Left cardiac atrium (tissue), 4 donors: Measurements from ENCODE around the gene SSR1. TPM values are rescaled to one million over a fixed set of nuclear protein-coding genes. Genes with fewer than 3 reads are reported as not detected.
A peak's percentile ranks its signal among the peaks of the same experiment; 100 is the strongest.
"Not testable (repeated sequence)": the region's sequence is repeated elsewhere in the genome, so short reads cannot be mapped to it uniquely, and the experiment has no call there.

Source experiments
- ATAC-seq, 2 donors: fragments of 200-7000 bp; cut with Tn5 transposase; one replicate each; pipeline ENCODE4 v1.9.1; 2020; ENCODE audit warnings: mild to moderate bottlenecking in 2 of 2, moderate library complexity in 2 of 2
- DNase-seq: peaks from one replicate; pipeline ENCODE4 v3.0.0-alpha.2; 2020
- intact Hi-C, 2 donors: fragments of 100-400 bp; cut with DNase I; formaldehyde crosslinking; loops; one replicate each; pipeline versions ENCODE4 v1.14.1 to v1.15.1; 2022 to 2023
- total RNA-seq, 2 donors: library from RNA; stranded (reverse); fragmentation: NEBNext Ultra II Directional; extraction: Animal tissue kit (Norgen Biotek cat#: 25700); gene quantifications; one replicate each; pipeline ENCODE4 v1.2.1, GENCODE V29; 2021
- donor health status: DM: no; HTN: yes; CAD: no.
- donor health status: DM: no; HTN: yes; CAD: no; lungs with severe emphysema.
- donor health status: DM: yes; HTN: yes; CAD: no.
- donor health status: Dilated cardiomyopathy.

SSR1 gene
- total RNA-seq, 2 donors from 2014 or later: 84.0 to 98.6 TPM

- intact Hi-C loops: no loop called here
- DNase-seq (no peak), ATAC-seq (peak in 1 of 2 donors; percentile 90)
Measured at GRCh38 chr6:7292596-7293255, 20.3 kb downstream of the SSR1 start.

DNA sequence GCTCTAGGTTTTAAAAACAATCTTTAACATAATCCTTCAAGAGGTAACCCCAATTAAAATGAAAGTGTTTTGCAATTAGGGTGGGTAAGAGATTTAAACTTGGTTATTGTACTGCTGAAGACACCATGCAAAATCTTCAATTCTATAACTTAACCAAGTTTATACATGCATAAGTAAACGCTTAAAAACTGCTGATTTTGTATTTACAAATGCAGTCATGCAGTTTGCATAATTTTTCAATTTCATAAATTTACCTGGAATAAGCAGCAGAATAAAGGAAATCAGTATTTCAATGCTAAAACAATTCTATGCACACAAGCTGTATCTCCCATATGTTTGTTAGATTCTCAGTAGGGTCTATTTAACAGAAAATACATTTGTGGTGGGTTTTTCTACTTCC, 22.9 kb downstream of the SSR1 start:
- no peak for ATAC-seq
- intact Hi-C loops: no loop called here
- no peak for DNase-seq

GRCh38 chr6:7285416-7285815, 27.6 kb downstream of the SSR1 start:
- ATAC-seq: no peak

DNA sequence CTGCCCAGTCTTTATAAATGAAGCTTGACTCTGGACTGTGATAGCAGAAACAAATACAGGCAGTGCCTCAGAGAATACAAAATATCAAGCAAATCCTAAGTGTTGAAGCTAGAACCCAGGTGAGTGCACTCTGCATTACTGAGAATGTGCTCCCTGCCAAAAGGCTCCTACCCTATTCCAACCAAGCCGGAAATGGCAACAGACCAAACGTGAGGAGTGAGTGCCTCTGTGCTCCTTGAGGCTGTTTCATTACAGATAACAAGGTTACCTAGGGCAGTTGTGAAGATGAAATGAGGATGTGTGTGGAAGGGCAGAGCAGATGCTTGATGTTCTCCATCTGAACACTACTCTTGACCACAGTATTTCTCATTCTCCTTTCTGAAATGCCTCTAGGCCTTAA, 29.3 kb downstream of the SSR1 start:
- intact Hi-C loops: no loop called here
- ATAC-seq (no peak), DNase-seq (no peak)

More at GRCh38 chr6:7285416-7285815, 27.6 kb downstream of the SSR1 start:
- intact Hi-C loops: no loop called here
- no peak for DNase-seq

GRCh38 chr6:7282097-7282906, 30.7 kb downstream of the SSR1 start:
- intact Hi-C loops: no loop called here
- no peak for ATAC-seq
- DNase-seq: no peak

DNA sequence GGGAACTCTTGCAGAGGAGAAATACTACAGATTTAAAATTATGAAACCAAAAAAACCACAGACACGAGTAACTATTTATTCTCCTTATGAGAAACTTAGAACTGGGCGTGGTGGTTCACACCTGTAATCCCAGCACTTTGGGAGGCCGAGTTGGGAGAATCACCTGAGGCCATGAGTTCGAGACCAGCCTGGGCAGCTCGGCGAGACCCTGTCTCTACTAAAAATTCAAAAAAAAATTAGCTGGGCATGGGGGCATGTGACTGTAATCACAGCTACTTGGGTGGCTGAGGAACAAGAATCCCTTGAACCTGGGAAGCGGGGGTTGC, 36.8 kb downstream of the SSR1 start:
- ATAC-seq: no peak
- no peak for DNase-seq
- intact Hi-C loops: loop anchor here in 1 of 2 donors (10.0 kb wide), 1 partner anchor 339 kb away; no protein-coding TSS in a partner anchor

DNA sequence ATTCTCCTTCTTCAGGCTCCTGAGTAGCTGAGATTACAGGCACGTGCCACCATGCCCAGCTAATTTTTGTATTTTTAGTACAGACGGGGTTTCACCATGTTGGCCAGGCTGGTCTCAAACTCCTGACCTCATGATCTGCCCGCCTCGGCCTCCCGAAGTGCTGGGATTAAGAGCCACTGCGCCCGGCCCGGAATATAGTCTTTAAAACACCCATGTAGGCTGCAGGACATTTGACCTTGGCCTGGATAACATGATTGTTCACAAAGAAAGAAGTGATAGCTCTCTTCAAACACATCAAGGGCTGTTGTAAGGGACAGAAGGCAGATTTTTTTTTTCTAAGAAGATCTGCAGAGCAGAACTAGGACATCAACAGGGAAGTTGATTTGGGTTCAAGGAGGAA, 38.5 kb downstream of the SSR1 start:
- ATAC-seq, DNase-seq: not testable (repeated sequence)
- intact Hi-C loops: loop anchor here in 1 of 2 donors (10.0 kb wide), 1 partner anchor 340 kb away; no protein-coding TSS in a partner anchor

DNA sequence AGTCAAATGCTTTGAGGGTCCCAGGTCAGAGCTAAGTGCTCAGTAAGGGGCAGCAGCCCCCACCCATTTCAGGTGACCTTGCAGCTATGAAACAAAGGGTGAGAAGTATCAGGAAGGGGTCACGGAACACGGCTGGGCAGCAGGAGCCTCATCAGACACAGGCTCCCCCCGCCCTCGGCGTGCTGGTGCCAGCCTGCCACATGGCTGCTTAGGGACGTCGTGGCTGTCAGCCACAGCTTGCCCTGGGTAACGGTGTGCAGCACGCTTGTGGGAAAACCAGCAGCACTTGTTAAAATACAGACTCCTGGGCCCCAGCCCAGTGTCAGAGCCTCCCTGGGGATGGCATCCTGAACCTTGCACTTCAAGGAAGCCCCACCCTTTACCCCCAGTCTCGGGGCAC, 39.3 kb downstream of the SSR1 start:
- ATAC-seq: no peak
- intact Hi-C loops: loop anchor here in 1 of 2 donors (10.0 kb wide), 1 partner anchor 341 kb away; no protein-coding TSS in a partner anchor
- no peak for DNase-seq

- DNase-seq (no peak), ATAC-seq (no peak)
- intact Hi-C loops: loop anchor here in 1 of 2 donors (10.0 kb wide), 1 partner anchor 344 kb away; no protein-coding TSS in a partner anchor
Measured at GRCh38 chr6:7271205-7271534, 41.8 kb downstream of the SSR1 start.

GRCh38 chr6:7270320-7271204, 42.4 kb downstream of the SSR1 start:
- DNase-seq: no peak
- peak in 1 of 2 donors; percentile 75 for ATAC-seq
- intact Hi-C loops: loop anchor here in 1 of 2 donors (10.0 kb wide), 1 partner anchor 344 kb away; no protein-coding TSS in a partner anchor

DNA sequence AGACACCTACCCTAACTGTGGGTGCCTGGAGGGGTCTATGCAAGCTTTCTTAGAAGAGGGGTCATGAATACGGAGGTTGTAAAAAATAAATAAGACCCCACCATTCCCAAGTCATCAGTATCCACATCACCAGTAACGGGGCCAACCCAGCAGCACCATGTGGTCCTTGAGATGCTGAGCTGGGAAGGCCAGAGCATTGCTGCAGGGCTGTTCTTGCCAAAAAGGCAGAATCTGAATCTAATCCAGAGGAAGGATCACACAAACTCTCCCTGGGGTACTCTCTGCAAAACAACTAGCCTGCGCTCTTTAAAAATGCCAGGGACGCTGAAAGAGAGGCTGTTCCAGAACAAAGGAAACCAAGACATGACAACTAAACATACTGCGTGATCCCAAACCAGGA, 43.2 kb downstream of the SSR1 start:
- DNase-seq: no peak
- intact Hi-C loops: loop anchor here in 1 of 2 donors (10.0 kb wide), 1 partner anchor 345 kb away; no protein-coding TSS in a partner anchor
- ATAC-seq: peak in 1 of 2 donors; percentile 58

DNA sequence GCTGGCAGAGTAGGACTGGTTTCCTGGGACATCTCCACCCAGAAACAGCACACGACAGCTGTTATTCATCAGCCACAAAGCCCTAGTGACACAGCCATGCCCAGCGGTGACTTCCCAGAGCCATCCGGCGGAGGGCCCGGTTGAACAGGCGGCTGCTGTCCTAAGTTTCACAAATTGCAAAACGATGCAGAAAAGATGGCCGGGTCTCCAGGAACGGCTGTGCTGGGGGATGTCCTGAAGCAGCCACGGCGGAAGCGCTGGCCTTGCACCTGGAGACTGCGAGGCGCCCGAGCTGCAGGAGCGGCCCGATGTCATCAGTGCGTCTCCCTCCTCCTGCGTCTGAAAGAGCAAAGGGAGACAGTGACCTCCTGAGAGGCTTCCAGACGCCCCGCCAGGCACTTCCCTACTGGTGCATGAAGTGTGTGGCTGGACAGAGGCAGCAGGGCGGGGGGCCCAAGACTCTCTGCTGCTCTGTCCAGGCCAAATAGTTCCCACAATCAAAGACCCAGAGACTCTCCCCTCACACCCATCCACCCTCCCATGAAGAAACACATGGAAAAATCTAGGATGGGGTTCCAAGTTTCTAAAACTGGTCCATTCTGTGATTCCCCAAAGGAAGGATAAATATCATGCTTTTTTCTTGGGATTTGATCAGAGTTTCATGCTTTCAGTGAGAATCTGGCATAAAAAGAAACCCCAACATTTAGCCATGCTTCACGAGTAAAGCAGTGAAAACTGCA, 44.0 kb downstream of the SSR1 start:
- ATAC-seq (no peak), DNase-seq (no peak)
- intact Hi-C loops: no loop called here

- intact Hi-C loops: no loop called here
- DNase-seq (no peak), ATAC-seq (no peak)
Measured at GRCh38 chr6:7268362-7268761, 44.6 kb downstream of the SSR1 start.

DNA sequence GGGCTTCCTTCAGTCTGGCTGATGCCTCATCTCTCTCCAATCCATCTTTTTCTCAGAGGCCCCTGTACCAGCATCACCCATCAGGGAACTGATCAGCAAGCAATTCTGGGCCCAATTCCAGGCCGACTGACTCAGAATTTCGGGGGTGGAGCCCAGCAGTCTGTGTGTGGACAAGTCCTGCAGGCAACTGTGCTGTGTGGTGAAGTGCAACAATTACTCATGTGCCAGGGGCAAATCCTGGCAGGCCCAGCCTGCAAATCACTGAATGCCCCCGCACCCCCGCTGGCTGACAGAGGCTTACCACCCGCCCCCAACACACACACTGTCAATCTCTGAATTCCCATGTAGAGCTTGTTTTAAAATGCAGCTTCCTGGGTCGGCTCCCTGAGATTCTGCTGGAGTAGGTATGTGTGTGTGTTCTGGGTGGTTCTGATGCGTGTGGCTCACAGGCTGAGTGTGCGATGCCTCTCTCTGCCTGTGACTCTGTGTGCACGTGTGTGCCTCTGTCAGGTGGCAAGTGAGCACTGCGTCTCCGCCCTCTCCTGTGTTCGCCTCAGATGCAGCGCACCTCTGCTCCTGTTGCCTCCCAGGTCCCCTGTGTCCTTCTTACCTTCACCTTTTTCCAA, 45.4 kb downstream of the SSR1 start:
- intact Hi-C loops: no loop called here
- ATAC-seq (peak; percentile 16 to 61), DNase-seq (peak; percentile 63)

- no peak for ATAC-seq
- no peak for DNase-seq
Measured at GRCh38 chr6:7267071-7267465, 45.9 kb downstream of the SSR1 start.

GRCh38 chr6:7265385-7265726, 47.6 kb downstream of the SSR1 start:
- intact Hi-C loops, ATAC-seq, DNase-seq: not testable (repeated sequence)

More at GRCh38 chr6:7267071-7267465, 45.9 kb downstream of the SSR1 start:
- intact Hi-C loops: no loop called here

DNA sequence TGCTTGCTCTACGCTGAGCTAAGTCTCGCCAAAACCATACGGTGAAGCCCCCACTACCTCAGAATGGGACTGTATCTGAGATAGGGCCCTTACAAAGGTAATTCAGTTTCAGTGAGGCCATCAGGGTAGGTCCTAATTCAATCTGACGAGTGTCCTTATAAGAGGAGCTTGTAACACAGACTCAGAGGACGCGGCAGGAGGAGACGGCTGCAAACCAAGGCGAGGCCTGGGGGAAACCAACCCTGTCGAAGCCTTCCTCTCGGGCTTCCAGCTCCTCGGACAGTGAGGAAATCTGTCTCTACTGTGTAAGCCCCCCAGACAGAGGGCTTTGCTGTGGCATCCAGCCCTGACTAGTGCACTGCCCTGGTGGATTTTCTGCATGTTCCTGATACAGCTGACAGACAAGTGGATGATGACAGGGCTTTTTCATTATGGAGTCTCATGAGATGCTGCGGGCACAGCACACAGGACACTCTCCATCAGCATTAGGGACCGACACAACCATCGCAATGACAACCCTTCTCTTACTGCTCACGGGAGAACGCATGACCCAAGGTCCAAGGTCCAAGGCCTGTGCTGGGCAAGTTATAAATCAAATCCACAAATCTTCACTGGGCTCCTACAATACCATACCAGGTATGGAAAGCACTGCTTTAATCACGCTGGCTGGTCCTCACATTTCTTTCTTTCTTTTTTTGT, 48.2 kb downstream of the SSR1 start:
- ATAC-seq (no peak), DNase-seq (no peak)
- intact Hi-C loops: no loop called here

- intact Hi-C loops: no loop called here
- no peak for ATAC-seq
- no peak for DNase-seq
Measured at GRCh38 chr6:7264041-7264440, 49.0 kb downstream of the SSR1 start.
